Chondrocyte (in vitro differentiated cells): Measurements from ENCODE around the gene AK3. TPM values are rescaled to one million over a fixed set of nuclear protein-coding genes. Genes with fewer than 3 reads are reported as not detected.

ENCODE experiments used
- DNase-seq: peaks from one replicate; pipeline ENCODE4 v3.0.0; 2021; ENCODE audit warnings: mixed read lengths, low spot score
- H3K27ac Mint-ChIP-seq: one replicate; pipeline ENCODE4 v1.8.0; 2021; ENCODE audit warnings: mild to moderate bottlenecking, moderate library complexity, mixed read lengths; ENCODE audit not compliant: unreplicated experiment
- H3K27me3 Mint-ChIP-seq: 2 replicates; pipeline ENCODE4 v1.8.0; 2021; ENCODE audit warnings: low read depth, mixed read lengths
- H3K36me3 Mint-ChIP-seq: 2 replicates; pipeline ENCODE4 v1.8.0; 2021; ENCODE audit warnings: low read depth, mixed read lengths
- H3K4me1 Mint-ChIP-seq: 2 replicates; pipeline ENCODE4 v1.8.0; 2021; ENCODE audit warnings: low read depth, mild to moderate bottlenecking, mixed read lengths
- H3K4me3 Mint-ChIP-seq: one replicate; pipeline ENCODE4 v1.8.0; 2021; ENCODE audit warnings: mild to moderate bottlenecking, moderate library complexity, mixed read lengths; ENCODE audit not compliant: unreplicated experiment
- H3K9me3 Mint-ChIP-seq: 2 replicates; pipeline ENCODE4 v1.8.0; 2021; ENCODE audit warnings: low read depth, mixed read lengths
- total RNA-seq: library from RNA; stranded (reverse); gene quantifications from 3 replicates; pipeline ENCODE4 v1.2.1, GENCODE V29; 2021
- TF ChIP-seq, protein P1 (sequence below): fragments of 200-600 bp; sonication (generic); IDR thresholded peaks from 2 replicates; pipeline ENCODE4 v1.5.0; 2021; ENCODE audit warnings: antibody characterized with exemption, mild to moderate bottlenecking, moderate library complexity

The AK3 gene
- total RNA-seq, 1 donor from 2014 or later: 39.7 TPM

DNA sequence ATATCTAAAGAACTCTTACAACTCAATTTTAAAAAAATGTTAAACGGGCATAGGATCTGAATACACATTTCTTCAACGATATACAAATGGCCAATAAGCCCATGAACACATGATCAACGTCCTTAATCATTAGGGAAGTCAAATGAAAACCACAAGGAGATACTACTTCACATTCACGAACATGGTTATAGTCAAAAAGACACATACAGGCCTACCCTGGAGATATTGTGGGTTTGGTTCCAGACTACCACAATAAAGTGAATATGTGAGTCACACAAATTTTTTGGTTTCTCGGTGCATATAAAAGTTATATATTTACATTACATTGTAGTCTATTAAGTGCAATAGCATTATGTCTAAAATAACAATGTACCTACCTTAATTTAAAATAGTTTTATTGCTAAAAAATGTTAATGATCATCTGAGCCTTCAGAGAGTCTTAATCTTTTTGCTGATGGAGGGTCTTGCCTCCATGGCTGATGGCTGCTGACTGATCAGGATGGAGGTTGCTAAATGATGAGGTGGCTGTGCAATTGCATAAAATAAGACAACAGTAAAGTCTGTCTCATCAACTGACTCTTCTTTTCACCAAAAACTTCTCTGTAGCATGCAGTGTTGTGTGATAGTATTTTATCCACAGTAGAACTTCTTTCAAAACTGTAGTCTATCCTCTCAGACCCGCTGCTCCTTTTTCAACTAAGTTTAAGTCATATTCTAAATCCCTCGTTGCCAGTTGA, 15.1 kb downstream of the AK3 start:
- TF ChIP-seq, protein P1, sequence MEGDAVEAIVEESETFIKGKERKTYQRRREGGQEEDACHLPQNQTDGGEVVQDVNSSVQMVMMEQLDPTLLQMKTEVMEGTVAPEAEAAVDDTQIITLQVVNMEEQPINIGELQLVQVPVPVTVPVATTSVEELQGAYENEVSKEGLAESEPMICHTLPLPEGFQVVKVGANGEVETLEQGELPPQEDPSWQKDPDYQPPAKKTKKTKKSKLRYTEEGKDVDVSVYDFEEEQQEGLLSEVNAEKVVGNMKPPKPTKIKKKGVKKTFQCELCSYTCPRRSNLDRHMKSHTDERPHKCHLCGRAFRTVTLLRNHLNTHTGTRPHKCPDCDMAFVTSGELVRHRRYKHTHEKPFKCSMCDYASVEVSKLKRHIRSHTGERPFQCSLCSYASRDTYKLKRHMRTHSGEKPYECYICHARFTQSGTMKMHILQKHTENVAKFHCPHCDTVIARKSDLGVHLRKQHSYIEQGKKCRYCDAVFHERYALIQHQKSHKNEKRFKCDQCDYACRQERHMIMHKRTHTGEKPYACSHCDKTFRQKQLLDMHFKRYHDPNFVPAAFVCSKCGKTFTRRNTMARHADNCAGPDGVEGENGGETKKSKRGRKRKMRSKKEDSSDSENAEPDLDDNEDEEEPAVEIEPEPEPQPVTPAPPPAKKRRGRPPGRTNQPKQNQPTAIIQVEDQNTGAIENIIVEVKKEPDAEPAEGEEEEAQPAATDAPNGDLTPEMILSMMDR: no peak
- Mint-ChIP-seq H3K27ac (no peak overlapping the region), H3K4me1 (no peaks in the 10 kb centered on the region), H3K9me3 (no peaks in the 10 kb centered on the region), H3K36me3 (no peaks in the 10 kb centered on the region), H3K27me3 (no peaks in the 10 kb centered on the region), H3K4me3 (no peak overlapping the region)
- DNase-seq: no peak

DNA sequence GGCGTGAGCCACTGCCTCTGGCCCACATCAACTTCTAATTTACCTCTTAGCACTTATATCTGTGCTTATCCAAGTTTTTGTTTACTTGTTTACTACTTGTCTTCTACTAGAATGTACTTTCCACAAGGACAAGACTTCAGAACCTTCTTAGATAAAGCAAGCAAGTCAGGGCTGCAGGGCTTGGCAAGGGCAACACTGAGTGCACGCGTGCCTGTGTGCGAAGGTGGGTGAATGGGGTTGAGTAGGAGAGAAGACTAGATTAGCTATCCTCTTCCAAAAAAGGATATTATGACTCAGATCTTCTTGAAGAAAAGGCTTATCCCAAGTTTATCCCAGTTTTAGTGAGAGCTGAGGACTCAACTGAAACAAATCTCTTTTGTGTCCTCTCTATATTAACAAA, 19.3 kb downstream of the AK3 start:
- Mint-ChIP-seq H3K27me3 (no peaks in the 10 kb centered on the region), H3K27ac (no peak overlapping the region), H3K36me3 (peaks cover 18% of the 10 kb centered on the region), H3K4me1 (no peaks in the 10 kb centered on the region), H3K9me3 (no peaks in the 10 kb centered on the region), H3K4me3 (no peak overlapping the region)
- no peak for DNase-seq
- TF ChIP-seq, protein P1: no peak

DNA sequence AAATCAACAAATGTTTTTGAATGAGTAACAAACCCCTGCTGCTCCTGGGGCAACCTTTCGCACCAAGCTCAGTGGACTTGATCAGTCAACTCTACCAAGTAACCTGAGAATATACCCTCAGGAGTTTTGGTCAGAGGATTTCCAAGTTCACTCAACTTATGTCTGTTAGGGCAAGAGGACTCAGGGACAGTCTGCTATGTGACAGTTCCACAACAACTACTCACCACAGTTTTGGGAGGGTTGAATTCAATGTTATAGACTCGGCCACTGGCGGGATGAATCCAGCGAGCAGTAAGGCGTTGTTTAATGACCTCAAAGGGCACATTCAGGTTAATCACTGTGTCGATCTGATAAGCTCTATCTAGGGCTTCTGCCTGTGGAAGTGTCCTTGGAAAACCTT, 22.1 kb downstream of the AK3 start:
- Mint-ChIP-seq H3K27me3 (no peaks in the 10 kb centered on the region), H3K9me3 (no peaks in the 10 kb centered on the region), H3K4me3 (no peak overlapping the region), H3K27ac (no peak overlapping the region), H3K36me3 (peaks cover 23% of the 10 kb centered on the region), H3K4me1 (no peaks in the 10 kb centered on the region)
- DNase-seq: no peak
- TF ChIP-seq, protein P1: no peak

DNA sequence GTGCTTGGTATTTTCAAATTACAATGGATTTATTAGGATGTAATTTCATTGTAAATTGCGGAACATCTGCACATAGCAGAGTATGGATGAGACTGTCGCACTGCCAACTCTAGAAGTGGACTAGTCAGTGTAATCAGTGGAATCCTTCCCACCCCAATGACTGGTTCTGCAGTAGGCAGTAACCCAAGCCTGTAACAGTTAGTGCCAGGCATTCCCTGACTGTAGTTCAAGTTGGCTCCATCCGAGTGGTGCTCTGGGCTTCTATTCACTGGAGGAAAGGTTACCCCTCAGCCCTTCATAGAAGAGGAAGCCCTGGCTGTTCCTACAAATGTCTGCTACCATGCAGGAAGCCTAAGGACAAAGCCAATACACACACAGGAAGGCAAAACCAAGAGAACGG, 23.2 kb downstream of the AK3 start:
- Mint-ChIP-seq H3K9me3 (no peaks in the 10 kb centered on the region), H3K27me3 (no peaks in the 10 kb centered on the region), H3K27ac (no peak overlapping the region), H3K4me3 (no peak overlapping the region), H3K36me3 (peaks cover 23% of the 10 kb centered on the region), H3K4me1 (no peaks in the 10 kb centered on the region)
- no peak for DNase-seq
- TF ChIP-seq, protein P1: no peak

DNA sequence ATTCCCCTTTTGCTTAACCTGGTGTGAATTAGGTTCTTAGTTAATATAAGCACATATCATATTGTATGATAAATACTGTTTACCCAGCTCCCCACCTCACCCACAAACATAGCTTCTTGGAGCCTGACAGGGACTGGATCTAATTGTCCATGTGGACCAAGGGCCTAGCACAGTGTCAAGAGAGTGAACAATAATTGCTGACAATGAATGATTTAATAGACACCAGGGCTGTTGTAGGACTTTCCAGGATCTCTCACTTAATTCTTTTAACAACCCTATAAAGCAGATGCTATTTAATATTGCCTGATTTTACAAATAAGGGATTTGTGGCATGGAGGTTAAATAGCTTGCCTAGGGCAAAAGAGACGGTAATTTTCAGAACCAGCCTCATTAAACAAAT, 24.8 kb downstream of the AK3 start:
- Mint-ChIP-seq H3K27ac (no peak overlapping the region), H3K4me3 (no peak overlapping the region), H3K4me1 (no peaks in the 10 kb centered on the region), H3K9me3 (no peaks in the 10 kb centered on the region), H3K36me3 (peaks cover 25% of the 10 kb centered on the region), H3K27me3 (no peaks in the 10 kb centered on the region)
- DNase-seq: no peak
- TF ChIP-seq, protein P1: no peak
